GM13977 (cell line): ENCODE results near the gene LARGE2.

ENCODE experiments used
- DNase-seq: peaks from one replicate; pipeline ENCODE4 v3.0.0; 2012; ENCODE audit warnings: low spot score
- CTCF ChIP-seq: IDR thresholded peaks from 2 replicates; pipeline ENCODE4 v1.5.1; 2012; ENCODE audit warnings: mild to moderate bottlenecking, control low read depth; ENCODE audit not compliant: insufficient read depth; ENCODE audit errors: extremely low read depth, missing control alignments
- in situ Hi-C: fragments of 300-500 bp; cut with MboI; formaldehyde crosslinking; loops from one replicate; pipeline ENCODE4 v1.12.0; 2022; ENCODE audit warnings: low sequenced_read_pairs, low pct_unique_long_range_greater_than_20kb, mixed read lengths, inconsistent platforms; ENCODE audit not compliant: unreplicated experiment

Gene LARGE2

GRCh38 chr11:45935349-45936064, 13.1 kb downstream of the LARGE2 start:
- no peak for DNase-seq
- in situ Hi-C loops = no loop called here
- no peak for TF ChIP-seq CTCF

GRCh38 chr11:45936511-45937054, 14.1 kb downstream of the LARGE2 start:
- no peak for TF ChIP-seq CTCF
- no peak for DNase-seq
- in situ Hi-C loops = no loop called here

- DNase-seq = no peak
- in situ Hi-C loops = no loop called here
- TF ChIP-seq CTCF = no peak
Measured at GRCh38 chr11:45937916-45938315, 15.5 kb downstream of the LARGE2 start.

GRCh38 chr11:45939836-45940235, 17.4 kb downstream of the LARGE2 start:
- DNase-seq = no peak
- TF ChIP-seq CTCF = no peak
- in situ Hi-C loops = no loop called here

GRCh38 chr11:45941285-45941684, 18.8 kb downstream of the LARGE2 start:
- in situ Hi-C loops = no loop called here
- no peak for TF ChIP-seq CTCF
- DNase-seq = peak; percentile 16

- no peak for DNase-seq
- in situ Hi-C loops = no loop called here
- TF ChIP-seq CTCF = no peak
Measured at GRCh38 chr11:45942381-45942780, 19.9 kb downstream of the LARGE2 start.
